NCI-H1694 (cell line): ENCODE measurements around the gene BRD3OS.

Experiments used
- DNase-seq: peaks from one replicate; lab custom pipeline; 2025; lab: John Stamatoyannopoulos, UW

BRD3OS gene

DNA sequence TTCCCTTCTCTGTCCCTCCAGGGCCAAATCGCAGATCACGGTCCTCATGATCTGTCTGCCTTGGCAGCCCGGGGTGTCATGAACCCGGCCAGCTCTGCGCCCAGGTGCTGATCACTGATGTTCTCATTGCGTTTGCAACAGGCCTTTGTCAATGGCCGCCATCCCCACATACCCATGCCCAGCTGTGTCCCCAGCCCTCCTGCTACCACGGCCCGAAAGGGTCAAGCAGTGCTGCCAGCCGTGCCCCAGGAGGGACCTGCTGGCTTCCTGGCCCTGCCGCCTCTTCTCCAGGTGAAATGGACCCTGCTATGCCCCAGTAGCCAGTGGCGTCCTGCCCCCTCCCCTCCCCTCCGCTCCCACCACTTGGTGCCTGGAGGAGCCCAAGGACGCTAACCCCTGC, 20.4 kb upstream of the BRD3OS start:
- DNase-seq, result no peak

DNA sequence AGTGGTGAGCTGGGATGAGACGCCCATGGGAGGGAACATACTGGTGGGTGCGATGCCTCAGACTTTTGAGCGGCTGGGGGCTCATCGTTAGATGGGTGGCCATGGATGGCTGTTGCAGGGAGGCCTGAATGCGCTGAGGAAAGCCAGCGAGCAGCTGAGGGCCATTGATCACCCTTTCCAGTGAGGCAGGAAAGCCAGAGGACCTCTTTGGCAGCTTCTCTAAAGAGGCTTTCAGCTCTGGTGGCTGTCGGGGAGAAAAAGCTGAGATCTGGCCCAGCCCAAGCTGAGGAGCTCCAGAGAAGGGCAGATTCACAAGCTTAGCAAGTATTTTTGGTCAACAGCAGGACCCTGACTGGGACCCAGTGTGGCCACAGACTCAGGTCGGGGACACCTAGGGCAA, 19.9 kb upstream of the BRD3OS start:
- DNase-seq, result no peak

DNA sequence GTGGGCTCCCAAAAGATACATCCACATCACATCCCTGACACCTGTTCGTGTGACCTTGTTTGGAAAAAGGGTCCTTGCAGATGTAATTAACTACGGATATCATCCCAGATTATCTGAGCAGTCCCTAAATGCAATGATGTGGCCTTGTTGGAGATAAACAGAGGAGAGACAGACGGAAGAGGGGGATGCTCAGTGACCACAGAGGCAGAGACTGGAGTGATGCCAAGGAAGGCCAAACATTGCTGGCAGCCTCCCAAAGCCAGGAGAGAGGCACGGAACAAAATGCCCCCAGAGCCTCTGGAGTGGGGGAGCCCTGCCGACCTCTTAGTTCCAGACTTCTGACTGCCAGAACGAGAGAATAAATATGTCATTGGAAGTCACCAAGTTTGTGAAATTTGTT, 18.1 kb upstream of the BRD3OS start:
- DNase-seq, result no peak

DNA sequence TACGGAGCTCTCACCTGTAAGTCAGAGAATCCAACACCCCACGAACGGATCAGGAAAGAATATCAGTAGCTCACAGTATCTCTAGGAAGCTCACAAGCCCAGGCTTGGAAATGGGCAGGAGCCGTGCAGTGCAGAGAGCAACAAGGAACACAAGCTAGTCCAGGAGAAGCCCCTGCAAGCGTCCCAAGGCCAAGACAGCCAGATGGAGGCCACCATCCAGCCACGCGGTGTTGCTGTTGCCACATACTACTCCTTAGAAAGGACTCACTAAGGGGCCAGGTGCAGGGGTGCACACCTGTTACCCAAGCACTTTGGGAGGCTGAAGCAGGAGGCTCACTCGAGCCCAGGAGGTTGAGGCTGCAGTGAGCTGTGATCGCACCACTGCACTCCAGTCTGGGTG, 17.7 kb upstream of the BRD3OS start:
- DNase-seq, result no peak

DNA sequence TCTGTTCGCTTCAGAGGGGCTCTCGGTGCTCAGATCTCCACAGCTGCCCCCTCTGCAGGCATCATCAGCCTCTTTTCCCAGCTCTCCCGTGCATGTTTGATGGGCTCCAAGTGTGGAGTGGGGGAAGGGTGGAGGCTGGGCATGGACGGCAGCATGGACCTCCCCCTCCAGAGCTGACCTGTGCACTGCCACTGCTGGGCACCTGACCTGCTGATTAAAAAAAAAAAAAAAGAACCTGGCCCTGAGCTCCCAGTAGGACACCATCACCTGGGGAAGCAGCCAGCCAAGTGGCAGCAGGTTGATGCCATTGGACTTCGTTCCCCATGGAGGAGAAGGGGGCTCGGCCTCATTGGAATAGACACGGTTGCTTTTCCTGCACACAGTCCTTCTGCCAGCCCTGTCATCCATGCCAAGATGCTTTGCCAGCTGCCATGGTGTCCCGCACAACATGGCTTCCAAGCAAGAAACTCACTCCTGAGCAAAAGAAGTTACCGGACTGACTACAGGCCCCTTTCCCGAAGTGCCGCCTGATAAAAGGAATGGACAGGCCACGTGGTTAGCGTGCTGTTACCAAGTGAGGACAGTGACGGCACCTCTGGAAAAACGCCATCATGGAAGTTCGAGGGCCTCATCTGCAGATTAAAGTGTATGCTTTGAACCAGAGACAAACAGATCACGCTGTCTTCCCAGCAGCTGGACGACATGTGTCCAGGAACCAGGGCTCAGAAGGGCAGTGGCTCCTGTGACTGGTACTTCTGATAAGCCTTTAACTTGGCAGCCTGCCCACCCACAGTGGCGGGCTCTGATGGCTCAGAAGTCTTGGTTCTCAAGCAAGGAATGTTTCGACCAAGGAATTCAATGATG, 14.7 kb upstream of the BRD3OS start:
- no peak for DNase-seq

DNA sequence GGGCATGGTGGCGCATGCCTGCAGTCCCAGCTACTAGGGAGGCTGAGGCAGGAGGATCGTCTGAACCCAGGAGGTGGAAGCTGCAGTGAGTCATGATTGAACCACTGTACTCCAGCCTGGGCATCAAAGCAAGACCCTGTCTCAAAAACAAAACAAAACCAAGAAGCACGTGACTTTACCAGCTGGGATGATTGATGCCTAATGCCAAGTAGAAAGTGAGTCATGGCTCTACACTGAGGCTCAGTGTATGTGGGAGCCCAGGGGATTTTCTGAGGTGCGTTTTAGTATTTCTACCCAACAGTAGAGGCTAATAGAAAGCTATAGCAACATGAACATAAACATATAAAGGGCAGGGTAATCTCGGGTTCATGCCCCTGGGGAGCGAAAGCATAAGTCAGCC, 13.9 kb upstream of the BRD3OS start:
- DNase-seq, result no peak

DNA sequence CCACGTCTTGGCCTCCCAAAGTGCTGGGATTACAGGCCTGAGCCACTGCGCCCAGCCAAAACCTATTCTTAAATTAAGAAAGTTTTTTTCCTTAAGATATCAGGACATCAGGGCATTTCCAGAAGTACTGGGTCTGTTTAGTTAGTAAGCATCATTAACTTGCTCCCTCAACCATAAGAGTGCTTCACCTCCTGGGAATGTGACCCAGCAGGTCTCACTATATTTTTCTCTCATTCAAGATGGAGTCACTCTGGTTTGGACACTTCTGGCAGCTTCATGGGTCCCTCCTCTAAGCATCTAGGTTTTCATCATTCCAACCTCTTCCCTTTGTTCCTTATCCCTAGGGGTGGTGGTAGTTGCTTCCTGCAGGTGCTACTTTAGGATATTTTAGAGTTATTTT, 10.3 kb upstream of the BRD3OS start:
- no peak for DNase-seq

DNA sequence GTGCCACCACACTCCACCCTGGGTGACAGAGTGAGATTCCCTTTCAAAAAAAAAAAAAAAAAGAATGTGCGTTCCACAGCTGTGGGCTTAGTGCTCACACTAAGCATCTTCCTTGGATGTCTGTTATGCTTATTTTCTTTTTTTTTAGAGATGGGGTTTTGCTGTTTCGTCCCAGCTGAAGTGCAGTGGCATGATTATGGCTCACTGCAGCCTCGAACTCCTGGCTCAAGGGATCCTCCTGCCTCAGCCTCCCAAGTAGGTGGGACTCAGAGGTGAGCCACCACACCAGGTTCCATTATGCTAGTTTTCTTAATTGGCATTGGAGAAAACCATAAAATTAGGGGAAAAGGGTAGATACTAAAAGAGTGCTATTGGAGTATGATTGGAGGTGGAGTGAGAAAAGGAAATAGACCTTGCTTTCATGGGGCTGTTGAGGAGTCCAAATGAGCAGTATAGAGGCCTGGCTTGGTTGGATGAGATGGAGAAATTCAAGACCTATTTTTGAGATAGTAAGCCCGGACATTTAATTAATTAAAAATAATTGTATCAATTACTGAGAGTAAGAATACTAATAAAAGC, 978 bp upstream of the BRD3OS start:
- no peak for DNase-seq

DNA sequence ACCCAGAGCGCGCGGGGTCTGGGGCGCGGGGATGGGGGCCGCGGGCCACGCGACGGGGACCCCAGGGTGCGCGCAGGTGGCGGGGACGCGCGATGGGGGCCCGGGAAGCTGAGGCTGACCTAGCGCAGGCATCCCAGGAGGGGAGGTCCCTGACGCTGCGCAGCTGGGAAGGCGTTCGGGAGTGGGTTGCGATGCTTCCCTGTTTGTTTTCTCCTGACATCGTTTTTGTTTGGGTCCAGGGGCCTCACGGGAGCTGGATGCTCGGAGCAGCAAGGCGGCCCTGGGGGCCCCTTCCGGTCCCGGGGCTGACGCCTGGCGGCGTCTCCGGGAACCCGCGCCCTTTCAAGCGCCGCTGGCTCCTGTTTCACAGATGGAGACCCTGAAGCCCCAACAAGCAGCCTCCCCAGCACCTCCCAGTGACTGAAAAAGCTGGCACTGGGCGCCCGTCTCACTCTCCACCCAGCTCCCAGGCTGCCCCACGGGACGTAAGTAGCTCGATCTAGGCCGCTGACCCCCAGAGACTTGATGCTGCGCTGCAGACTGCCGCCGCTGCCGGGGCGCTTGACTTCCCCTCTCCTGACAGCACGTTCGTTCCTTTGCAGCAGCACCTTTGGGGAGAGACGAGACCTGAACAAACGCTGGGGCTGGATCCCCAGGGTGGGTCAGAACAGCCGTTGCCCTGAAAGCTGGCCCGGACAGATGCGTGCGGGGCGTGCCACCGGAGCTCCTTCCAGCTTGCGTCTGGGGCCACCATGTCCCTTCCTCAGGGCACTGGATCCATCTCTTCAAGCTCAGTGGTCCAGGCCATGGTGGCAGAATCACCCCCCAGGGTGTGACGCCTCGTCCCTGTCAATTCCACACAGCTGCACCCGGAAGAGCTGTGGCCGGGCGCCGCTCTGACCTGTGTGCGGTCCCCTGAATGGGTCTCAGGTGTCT, 593 bp downstream of the BRD3OS start:
- DNase-seq, result no peak

DNA sequence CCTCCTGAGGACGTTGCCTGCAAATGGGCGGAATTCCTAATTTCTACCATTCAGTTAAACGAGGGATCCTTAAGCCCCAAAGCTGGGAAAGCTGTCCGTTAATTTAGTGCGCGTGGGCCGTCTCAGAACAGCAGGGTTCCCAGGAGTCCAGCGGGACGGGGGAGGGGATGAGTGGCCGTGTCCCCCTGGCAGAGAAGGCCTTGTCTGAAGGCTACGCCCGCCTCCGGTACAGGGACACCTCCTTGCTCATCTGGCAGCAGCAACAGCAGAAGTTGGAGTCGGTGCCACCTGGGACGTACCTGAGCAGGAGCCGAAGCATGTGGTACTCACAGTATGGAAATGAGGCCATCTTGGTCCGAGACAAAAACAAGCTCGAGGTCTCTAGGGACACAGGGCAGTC, 1.3 kb downstream of the BRD3OS start:
- DNase-seq, result no peak

DNA sequence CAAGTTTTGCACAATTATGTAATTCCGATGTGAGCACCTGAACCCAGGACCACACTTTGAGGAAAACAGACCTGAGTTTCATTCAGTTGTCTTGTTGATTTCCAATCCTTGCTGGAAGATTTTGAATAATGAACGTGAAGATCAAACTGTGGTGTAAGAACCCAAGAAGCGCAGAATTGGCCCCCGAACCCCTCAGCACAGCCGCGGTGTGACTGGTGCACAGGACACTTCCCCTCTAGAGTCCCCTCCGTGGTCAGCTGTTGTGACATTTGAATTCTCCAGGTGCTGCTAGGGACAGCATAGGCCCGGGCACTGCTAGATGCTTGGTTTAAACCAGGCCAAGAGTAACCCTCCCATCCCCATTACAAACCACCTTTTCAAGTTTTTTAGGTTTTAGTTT, 1.7 kb downstream of the BRD3OS start:
- DNase-seq, result no peak

DNA sequence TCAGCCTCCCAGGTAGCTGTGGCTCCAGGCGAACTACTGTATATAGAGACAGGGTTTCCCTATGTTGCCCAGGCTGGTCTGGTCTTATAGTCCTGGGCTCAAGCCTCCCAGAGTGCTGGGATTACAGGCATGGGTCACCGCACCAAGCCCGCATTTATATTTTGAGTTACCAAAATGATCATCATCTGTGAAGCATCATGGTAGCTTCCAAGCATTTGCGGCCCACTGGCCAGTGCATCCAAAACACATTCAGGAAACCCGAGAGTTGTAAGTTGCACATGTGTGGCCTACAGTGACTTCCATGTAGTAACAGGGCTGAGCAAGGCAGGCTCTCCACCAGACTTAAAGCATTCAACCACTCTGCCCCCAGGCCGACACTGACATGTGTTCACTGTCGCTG, 2.3 kb downstream of the BRD3OS start:
- DNase-seq, result no peak

DNA sequence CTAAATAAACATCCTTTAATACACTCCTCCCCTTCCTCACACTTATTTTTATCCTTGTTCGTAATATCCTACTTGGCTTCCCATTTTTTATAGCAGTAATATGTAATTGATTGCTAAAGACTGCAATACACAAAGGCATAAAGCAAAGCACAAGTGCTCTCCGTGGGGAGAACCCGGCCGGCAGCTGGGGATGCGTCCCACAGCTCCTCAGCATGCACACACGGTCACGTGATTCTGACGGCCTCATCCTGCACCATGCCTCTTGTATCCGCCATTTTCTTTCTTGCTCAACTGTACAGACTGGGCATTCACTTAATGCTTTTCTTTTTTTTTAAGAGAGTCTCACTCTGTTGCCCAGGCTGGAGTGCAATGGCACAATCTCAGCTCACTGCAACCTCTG, 2.8 kb downstream of the BRD3OS start:
- DNase-seq, result no peak

DNA sequence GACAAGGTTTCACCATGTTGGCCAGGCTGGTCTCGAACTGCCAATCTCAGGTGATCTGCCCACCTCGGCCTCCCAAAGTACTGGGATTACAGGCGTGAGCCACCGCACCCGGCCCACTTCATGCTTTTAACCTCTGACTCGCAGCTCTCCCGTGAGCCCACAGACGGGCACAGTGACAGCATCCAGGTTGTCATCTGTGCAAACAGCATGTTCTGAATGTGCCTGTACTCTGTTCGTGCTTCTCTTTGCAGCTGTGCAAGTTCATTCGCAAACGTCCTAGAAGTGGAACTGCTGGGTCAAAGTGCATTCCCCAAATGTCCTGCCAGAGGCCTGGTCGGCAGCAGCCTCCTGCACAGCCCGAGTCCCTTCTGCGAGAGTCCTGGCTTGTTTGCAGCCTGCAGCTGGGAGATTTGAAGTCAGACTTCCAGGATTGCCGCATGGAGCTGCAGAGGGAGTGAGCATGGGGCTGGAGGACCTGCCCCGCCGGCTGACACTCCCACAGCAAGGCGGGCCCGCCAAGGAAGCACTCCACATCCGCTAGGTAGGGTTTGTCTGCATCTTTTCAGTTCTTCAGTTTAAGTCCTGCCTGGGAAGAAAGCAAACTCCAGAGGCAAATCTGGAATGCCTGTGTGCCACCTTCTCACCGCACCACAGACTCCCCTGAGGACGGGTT, 3.4 kb downstream of the BRD3OS start:
- DNase-seq, result no peak

DNA sequence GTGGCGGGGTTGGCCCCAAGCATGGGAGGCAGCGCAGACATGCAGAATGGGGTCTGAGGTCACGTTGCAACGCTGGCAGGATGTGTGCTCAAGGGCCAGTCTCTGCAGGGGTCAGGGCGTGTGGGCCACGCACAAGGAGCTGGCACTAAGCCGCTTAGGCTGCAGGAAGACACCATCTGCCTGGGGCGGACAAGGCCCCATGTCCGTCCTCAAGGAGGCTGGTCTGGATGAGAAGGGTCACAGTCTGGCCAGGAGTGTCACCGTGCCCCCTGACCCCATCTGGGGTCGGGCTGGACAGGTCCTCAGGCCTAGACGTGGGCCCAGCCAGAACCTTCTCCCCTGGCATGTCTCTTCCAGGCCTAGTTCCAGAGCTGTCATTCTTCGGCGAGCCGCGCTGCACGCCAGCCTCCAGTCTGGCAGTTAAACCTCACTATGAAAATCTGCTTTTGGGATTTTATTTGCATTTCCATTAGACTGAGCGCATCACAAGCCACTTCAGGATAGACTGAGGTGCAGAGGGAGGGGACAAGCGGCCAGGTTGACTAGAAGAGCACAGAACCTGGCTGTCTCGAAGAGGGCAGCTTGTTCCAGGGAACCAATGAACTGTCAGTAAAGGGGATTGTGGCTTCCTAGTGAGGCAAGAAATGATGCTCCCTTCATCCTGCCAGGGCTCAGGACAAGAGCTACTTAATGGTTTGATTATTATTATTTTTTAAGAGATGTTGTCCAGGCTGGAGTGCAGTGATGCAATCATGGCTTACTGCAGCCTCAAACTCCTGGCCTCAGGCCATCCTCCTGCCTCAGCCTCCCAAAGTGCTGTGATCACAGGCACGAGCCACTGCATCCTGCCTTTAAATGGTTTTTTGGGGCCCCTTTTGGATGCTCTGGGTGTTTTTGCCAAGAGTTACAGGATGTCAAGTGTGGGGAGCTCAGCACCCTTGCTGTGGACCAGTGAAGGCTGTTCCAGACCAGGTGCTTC, 4.3 kb downstream of the BRD3OS start:
- no peak for DNase-seq

DNA sequence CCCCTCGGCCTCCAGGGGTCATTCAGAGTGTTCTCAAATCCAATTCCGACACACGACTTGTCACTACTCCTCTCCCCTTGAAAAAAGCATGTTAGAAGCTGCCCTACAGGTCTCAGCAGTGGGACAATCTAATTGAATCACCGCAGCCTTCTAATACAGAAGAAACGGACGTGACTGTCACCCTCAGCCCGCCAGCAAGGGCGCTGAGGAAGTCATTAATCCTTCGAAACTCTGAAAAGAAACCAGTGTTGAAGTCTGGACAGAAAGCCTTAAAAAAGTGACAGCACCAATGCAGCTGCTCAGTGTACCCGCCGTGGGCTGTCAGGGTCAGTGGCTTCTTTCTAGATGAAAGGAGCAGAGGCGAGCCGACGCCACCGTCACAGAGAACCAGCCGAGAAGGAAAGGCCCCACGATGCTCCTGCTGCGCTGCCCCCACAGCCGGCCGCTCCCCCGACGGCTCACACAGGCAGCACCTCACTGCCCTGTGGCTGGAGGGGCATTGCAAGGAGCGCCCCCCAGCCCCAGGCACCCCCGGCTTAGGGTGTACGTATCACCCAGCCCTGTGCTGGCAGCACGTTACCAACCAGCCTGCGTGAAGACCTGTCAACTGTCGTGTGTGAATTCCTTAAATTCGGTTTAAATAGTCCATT, 5.7 kb downstream of the BRD3OS start:
- no peak for DNase-seq

DNA sequence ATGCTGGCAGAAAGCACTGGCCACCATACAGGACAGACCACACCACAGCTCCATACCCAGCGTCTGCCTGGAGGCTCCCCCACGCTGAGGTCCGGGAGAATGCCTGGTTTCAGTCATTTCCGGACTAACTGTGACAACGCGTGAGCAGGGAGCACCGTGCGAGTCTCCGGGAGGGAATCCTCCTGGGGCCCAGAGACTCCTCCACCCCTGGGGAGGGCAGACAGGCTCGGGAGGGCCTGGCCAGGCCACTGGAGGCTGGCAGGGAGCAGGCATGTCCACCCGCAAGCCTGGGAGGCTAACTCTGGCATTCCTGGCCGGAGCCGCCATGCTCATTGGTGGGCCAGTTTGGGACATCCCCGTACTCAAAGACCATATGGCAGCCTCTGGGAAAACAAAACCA, 6.5 kb downstream of the BRD3OS start:
- no peak for DNase-seq

DNA sequence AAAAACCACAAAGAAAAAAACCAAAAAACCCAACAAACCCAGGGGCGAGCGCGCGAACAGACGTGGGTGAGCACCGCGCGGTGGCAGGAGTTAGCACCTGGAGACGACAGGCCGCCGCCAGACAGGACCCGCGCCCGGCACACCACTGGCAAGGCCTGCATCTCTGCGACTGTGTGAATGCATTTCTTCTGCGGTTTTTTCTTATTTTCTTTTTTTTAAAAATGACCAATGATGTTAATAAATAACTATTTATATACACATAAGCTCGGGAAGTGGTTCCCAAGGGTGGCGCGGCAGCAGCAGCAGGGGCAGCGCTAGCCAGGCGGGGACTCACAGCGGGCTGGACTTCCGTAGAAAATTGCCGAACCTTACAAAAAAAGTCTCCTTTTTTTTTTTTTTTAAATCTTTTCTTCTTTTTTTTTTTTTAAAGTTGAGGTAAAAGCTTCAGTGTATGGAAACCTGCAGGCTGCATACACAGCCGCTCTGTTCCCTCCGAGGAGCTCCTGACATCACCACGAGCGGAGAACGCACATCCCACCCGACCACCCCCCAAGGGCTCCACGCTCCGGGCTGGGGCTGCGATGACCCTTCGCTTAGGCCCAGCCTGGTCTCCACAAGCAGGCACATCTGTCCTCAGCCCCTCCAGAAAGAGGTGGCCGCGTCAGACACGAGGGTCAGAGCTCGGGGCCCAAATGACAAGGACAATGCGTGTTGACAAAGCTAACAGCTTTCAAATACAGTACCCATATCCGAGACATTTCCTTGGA, 7.4 kb downstream of the BRD3OS start:
- DNase-seq, result no peak

DNA sequence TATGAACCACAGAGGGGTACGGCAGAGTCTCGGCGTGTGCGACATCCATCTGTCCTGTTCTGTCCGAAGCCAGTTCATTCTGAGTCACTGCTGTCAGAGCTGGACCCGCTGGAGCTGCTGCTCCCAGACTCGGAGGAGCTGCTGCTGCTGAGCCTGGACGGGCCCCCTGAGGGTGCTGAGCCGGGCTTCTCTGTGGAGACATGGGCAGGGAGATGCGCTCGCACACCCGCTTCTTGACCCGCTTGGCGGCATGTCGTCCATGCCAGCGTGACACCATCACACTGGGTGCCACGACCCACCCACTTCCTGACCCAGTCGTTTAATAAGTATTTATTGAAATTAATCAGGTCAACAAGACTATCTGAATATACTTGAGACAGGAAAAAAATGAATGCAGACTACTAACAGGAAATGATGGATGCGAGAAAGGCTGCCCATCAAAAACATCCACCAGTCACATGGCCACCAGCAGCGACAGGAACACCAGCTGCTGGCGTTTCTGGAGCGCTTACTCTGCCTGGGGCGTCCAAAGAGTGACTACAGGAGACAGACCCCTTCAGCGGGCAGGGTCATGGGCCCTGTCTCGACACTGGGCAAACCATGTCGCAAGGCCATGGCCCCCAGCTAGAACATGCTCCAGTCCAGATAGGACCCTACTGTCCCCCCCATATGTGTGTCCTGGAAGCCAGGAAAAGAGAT, 8.4 kb downstream of the BRD3OS start:
- no peak for DNase-seq
